MCF 10A (cell line): ENCODE measurements around the gene MRM3. TPM values are rescaled to one million over a fixed set of nuclear protein-coding genes. Genes with fewer than 3 reads are reported as not detected.
A peak's percentile ranks its signal among the peaks of the same experiment; 100 is the strongest.

ENCODE experiments used
- BruUV-seq: library from RNA; stranded (reverse); fragments of 400-500 nt; replicated peaks from 2 replicates; lab custom pipeline; 2021; lab: Mats Ljungman, UMichigan
- CTCF ChIA-PET: fragments of 300-600 bp; sonication (Branson Sonifier 250); formaldehyde crosslinking; extraction: SDS; loops from one replicate; lab custom pipeline; 2021; ENCODE audit warnings: antibody characterized with exemption, inconsistent platforms; lab: Yijun Ruan, JAX
- POLR2A ChIA-PET: fragments of 300-600, 350-650 bp; sonication (Branson Sonifier 250); formaldehyde crosslinking; extraction: SDS; loops from one replicate; lab custom pipeline; 2020; ENCODE audit warnings: antibody characterized with exemption, inconsistent platforms; lab: Yijun Ruan, JAX
- DNase-seq: peaks from one replicate; pipeline ENCODE4 v3.0.0-alpha.2; 2018; ENCODE audit not compliant: unreplicated experiment
- H3K27ac Mint-ChIP-seq: one replicate; pipeline ENCODE4 v1.8.0; 2022; ENCODE audit warnings: mild to moderate bottlenecking, low read depth, mixed read lengths; ENCODE audit not compliant: unreplicated experiment
- H3K27me3 Mint-ChIP-seq: one replicate; pipeline ENCODE4 v1.8.0; 2022; ENCODE audit warnings: mixed read lengths; ENCODE audit not compliant: insufficient read depth, unreplicated experiment
- H3K36me3 Mint-ChIP-seq: one replicate; pipeline ENCODE4 v1.8.0; 2022; ENCODE audit warnings: mild to moderate bottlenecking, moderate library complexity, mixed read lengths; ENCODE audit not compliant: insufficient read depth, unreplicated experiment
- H3K4me1 Mint-ChIP-seq: one replicate; pipeline ENCODE4 v1.8.0; 2022; ENCODE audit warnings: mixed read lengths; ENCODE audit not compliant: insufficient read depth, unreplicated experiment
- H3K4me3 Mint-ChIP-seq: one replicate; pipeline ENCODE4 v1.8.0; 2022; ENCODE audit warnings: mild to moderate bottlenecking, moderate library complexity, mixed read lengths; ENCODE audit not compliant: unreplicated experiment
- H3K9me3 Mint-ChIP-seq: one replicate; pipeline ENCODE4 v1.8.0; 2022; ENCODE audit warnings: mixed read lengths; ENCODE audit not compliant: unreplicated experiment
- CTCF ChIP-seq: fragments of 200-600 bp; IDR thresholded peaks from one replicate; pipeline ENCODE4 v1.8.0; 2022; ENCODE audit warnings: antibody characterized with exemption, mild to moderate bottlenecking; ENCODE audit not compliant: unreplicated experiment
- intact Hi-C: fragments of 100-400 bp; cut with micrococcal nuclease; formaldehyde crosslinking; loops from 2 replicates; pipeline ENCODE4 v1.14.1; 2022
- total RNA-seq: library from RNA; stranded (reverse); gene quantifications from 2 replicates; pipeline ENCODE4 v1.2.3, GENCODE V29; 2022

Gene MRM3
- total RNA-seq, 1 experiment from 2014 or later = 25.1 TPM

- BruUV-seq = TSS peak; percentile 54
- Mint-ChIP-seq H3K9me3 (no peaks in the 10 kb centered on the region), H3K36me3 (peaks cover 42% of the 10 kb centered on the region)
Observed at GRCh38 chr17:791829-792228, 9.7 kb downstream of the MRM3 start.

GRCh38 chr17:792277-792676 is 10.1 kb downstream of the MRM3 start:
- Mint-ChIP-seq H3K9me3 (no peaks in the 10 kb centered on the region), H3K27ac (no peak overlapping the region), H3K27me3 (no peaks in the 10 kb centered on the region), H3K4me3 (no peak overlapping the region), H3K36me3 (peaks cover 37% of the 10 kb centered on the region), H3K4me1 (peaks cover 6% of the 10 kb centered on the region)
- TF ChIP-seq CTCF = no peak
- DNase-seq = no peak
- CTCF ChIA-PET = interaction anchor here (0.7 to 1.5 kb wide), 3 partner anchors 92 to 207 kb away, joined by 3 to 8 read pairs (median 3); partner anchors contain the start of gene TIMM22
- intact Hi-C loops = no loop called here
- POLR2A ChIA-PET = interaction anchor here (0.9 to 2.1 kb wide), 3 partner anchors 10 to 189 kb away, joined by 3 to 12 read pairs (median 4); partner anchors contain the start of genes GLOD4 and MRM3
- BruUV-seq = no TSS peak

More at GRCh38 chr17:791829-792228, 9.7 kb downstream of the MRM3 start:
- H3K4me1 Mint-ChIP-seq = peaks cover 6% of the 10 kb centered on the region
- POLR2A ChIA-PET = interaction anchor here (0.9 to 2.1 kb wide), 3 partner anchors 10 to 189 kb away, joined by 3 to 12 read pairs (median 4); partner anchors contain the start of genes GLOD4 and MRM3
- H3K27ac Mint-ChIP-seq = no peak overlapping the region
- TF ChIP-seq CTCF = no peak
- H3K27me3 Mint-ChIP-seq = no peaks in the 10 kb centered on the region
- DNase-seq = no peak
- intact Hi-C loops = no loop called here
- CTCF ChIA-PET = interaction anchor here (0.7 to 1.5 kb wide), 3 partner anchors 92 to 208 kb away, joined by 3 to 8 read pairs (median 3); partner anchors contain the start of gene TIMM22
- no peak overlapping the region for H3K4me3 Mint-ChIP-seq

- peaks cover 6% of the 10 kb centered on the region for H3K4me1 Mint-ChIP-seq
Observed at GRCh38 chr17:794876-795275, 12.7 kb downstream of the MRM3 start.

More at GRCh38 chr17:794876-795275, 12.7 kb downstream of the MRM3 start:
- Mint-ChIP-seq H3K27ac (no peak overlapping the region), H3K36me3 (peaks cover 28% of the 10 kb centered on the region), H3K9me3 (no peaks in the 10 kb centered on the region), H3K4me3 (no peak overlapping the region), H3K27me3 (no peaks in the 10 kb centered on the region)
- ChIA-PET CTCF (interaction anchor here (1.0 to 5.3 kb wide), 5 partner anchors 8 to 205 kb away, joined by 4 to 53 read pairs (median 4); partner anchors contain the start of genes NXN and TIMM22), POLR2A (interaction anchor here (1.1 to 4.4 kb wide), 4 partner anchors 13 to 202 kb away, joined by 3 to 17 read pairs (median 8); partner anchors contain the start of genes GLOD4, MRM3, NXN and TIMM22)
- intact Hi-C loops = loop anchor here (1.0 kb wide), 2 partner anchors 84 to 186 kb away; no protein-coding TSS in a partner anchor
- DNase-seq = peak; percentile 58
- no TSS peak for BruUV-seq
- TF ChIP-seq CTCF = peak; percentile 70
